HepG2 (cell line): ENCODE data around the gene EPHB3. TPM values are rescaled to one million over a fixed set of nuclear protein-coding genes. Genes with fewer than 3 reads are reported as not detected.

Source experiments
- ATAC-seq: fragments of 200-7000 bp; cut with Tn5 transposase; 3 replicates; pipeline ENCODE4 v1.9.1; 2020; ENCODE audit warnings: mild to moderate bottlenecking, moderate library complexity
- BruUV-seq: library from RNA; stranded (reverse); fragments of 400-500 nt; replicated peaks from 2 replicates; lab custom pipeline; 2021; lab: Mats Ljungman, UMichigan
- CTCF ChIA-PET: fragments of 300-600 bp; formaldehyde crosslinking; extraction: SDS; loops from one replicate; lab custom pipeline; 2021; ENCODE audit warnings: low total read pairs, inconsistent platforms, low intra/inter-chr PET ratio; lab: Yijun Ruan, JAX
- POLR2A ChIA-PET: fragments of 350-600 bp; sonication (Branson Sonifier 250); formaldehyde crosslinking; loops from one replicate; lab custom pipeline; 2020; ENCODE audit warnings: antibody characterized with exemption, inconsistent platforms; lab: Yijun Ruan, JAX
- DNase-seq: peaks from one replicate; pipeline ENCODE4 v3.0.0-alpha.2; 2015; ENCODE audit warnings: low spot score
- FAIRE-seq: peaks from 3 replicates; lab custom pipeline; 2011; peaks lifted over from hg19 to GRCh38; lab: Jason Lieb, UNC
- H2AFZ ChIP-seq: one replicate; pipeline ENCODE4 v1.6.1; 2011; ENCODE audit warnings: low read length, inconsistent platforms
- H3K27ac ChIP-seq: fragments of 300-600 bp; 3 replicates; pipeline ENCODE4 v1.8.0; 2011; ENCODE audit warnings: mixed run types, mild to moderate bottlenecking, mixed read lengths, low read length, inconsistent platforms; ENCODE audit not compliant: insufficient read depth; ENCODE audit errors: extremely low read length
- H3K27me3 ChIP-seq, 2 experiments: fragments of 200-600 bp in 1 of 2; 2 replicates in 1 of 2; 3 replicates in 1 of 2; pipeline versions ENCODE4 v1.6.0 to v1.8.0; 2011; ENCODE audit warnings: low read length in 2 of 2, mild to moderate bottlenecking in 2 of 2, moderate library complexity in 2 of 2, inconsistent platforms in 1 of 2; ENCODE audit not compliant: insufficient read depth in 2 of 2, control insufficient read depth in 1 of 2
- H3K36me3 ChIP-seq, 2 experiments: fragments of 200-600 bp in 1 of 2; replicated peaks in 1 of 2; 2 replicates in 1 of 2; 3 replicates in 1 of 2; pipeline versions ENCODE4 v1.5.1 to v1.8.0; 2011; ENCODE audit warnings: low read length in 2 of 2, inconsistent platforms in 1 of 2; ENCODE audit not compliant: insufficient read depth in 2 of 2, control insufficient read depth in 1 of 2
- H3K4me1 ChIP-seq: 2 replicates; pipeline ENCODE4 v1.5.1; 2012; ENCODE audit warnings: low read length, inconsistent platforms; ENCODE audit not compliant: insufficient read depth
- H3K4me2 ChIP-seq: 2 replicates; pipeline ENCODE4 v1.6.0; 2011; ENCODE audit warnings: low read depth, low read length, inconsistent platforms
- H3K4me3 ChIP-seq, 3 experiments: fragments of 200-600 bp in 1 of 3; sonication (generic), shearing (Covaris generic) in 1 of 3; replicated peaks in 1 of 3; 2 replicates each; pipeline ENCODE4 v1.5.1; 2011 to 2016; ENCODE audit warnings: low read length in 3 of 3, inconsistent platforms in 2 of 3, low read depth in 2 of 3, mild to moderate bottlenecking in 2 of 3, control low read depth in 1 of 3, mixed read lengths in 1 of 3; ENCODE audit not compliant: insufficient read depth in 1 of 3
- H3K79me2 ChIP-seq: one replicate; pipeline ENCODE4 v1.6.1; 2011; ENCODE audit warnings: low read length, inconsistent platforms; ENCODE audit not compliant: insufficient read depth
- H3K9ac ChIP-seq: 2 replicates; pipeline ENCODE4 v1.6.0; 2011; ENCODE audit warnings: mild to moderate bottlenecking, low read depth, low read length, inconsistent platforms; ENCODE audit not compliant: insufficient read depth
- H3K9me3 ChIP-seq: 2 replicates; pipeline ENCODE4 v1.5.1; 2012; ENCODE audit warnings: mild to moderate bottlenecking, low read length
- H4K20me1 ChIP-seq: 2 replicates; pipeline ENCODE4 v1.6.0; 2011; ENCODE audit warnings: inconsistent platforms, mild to moderate bottlenecking, low read length, moderate library complexity; ENCODE audit not compliant: insufficient read depth
- KLF11 ChIP-seq: IDR thresholded peaks from 2 replicates; pipeline ENCODE4 v1.6.1; 2016; ENCODE audit warnings: missing compliant biosample characterization
- MAFG ChIP-seq: sonication (generic); formaldehyde crosslinking; IDR thresholded peaks from 2 replicates; pipeline ENCODE4 v1.5.1; 2020; ENCODE audit warnings: mild to moderate bottlenecking, missing genetic modification reagents
- PHF5A ChIP-seq: IDR thresholded peaks from one replicate; pipeline ENCODE4 v1.6.1; 2018; ENCODE audit warnings: low read depth, missing genetic modification reagents; ENCODE audit not compliant: unreplicated experiment
- RARA ChIP-seq: IDR thresholded peaks from 2 replicates; pipeline ENCODE4 v1.6.1; 2016; ENCODE audit warnings: missing genetic modification reagents, missing compliant biosample characterization
- SMYD3 ChIP-seq: sonication (generic); formaldehyde crosslinking; IDR thresholded peaks from 2 replicates; pipeline ENCODE4 v1.8.1; 2023; ENCODE audit warnings: mild to moderate bottlenecking, missing genetic modification reagents
- SNAPC5 ChIP-seq: sonication (generic); formaldehyde crosslinking; IDR thresholded peaks from 2 replicates; pipeline ENCODE4 v1.8.1; 2023; ENCODE audit warnings: mild to moderate bottlenecking, missing genetic modification reagents, borderline replicate concordance
- SP140L ChIP-seq: sonication (generic); formaldehyde crosslinking; IDR thresholded peaks from 2 replicates; pipeline ENCODE4 v1.4.0; 2020; ENCODE audit warnings: missing genetic modification reagents, borderline replicate concordance
- SRSF4 ChIP-seq: fragments of 200-400 bp; formaldehyde crosslinking; IDR thresholded peaks from one replicate; pipeline ENCODE4 v1.6.1; 2018; ENCODE audit warnings: mild to moderate bottlenecking, low read depth, low read length, moderate library complexity; ENCODE audit not compliant: poor library complexity, severe bottlenecking
- ZFAT ChIP-seq: sonication (generic); formaldehyde crosslinking; conservative IDR thresholded peaks from 2 replicates; pipeline ENCODE4 v1.8.1; 2023; ENCODE audit warnings: missing genetic modification reagents, inconsistent platforms
- ZNF263 ChIP-seq: sonication (generic); formaldehyde crosslinking; IDR thresholded peaks from 2 replicates; pipeline ENCODE4 v1.4.0; 2020; ENCODE audit warnings: missing genetic modification reagents
- ZNF276 ChIP-seq: sonication (generic); formaldehyde crosslinking; IDR thresholded peaks from 2 replicates; pipeline ENCODE4 v1.4.0; 2020; ENCODE audit warnings: mild to moderate bottlenecking, low read depth, missing genetic modification reagents
- ZNF737 ChIP-seq: sonication (generic); formaldehyde crosslinking; IDR thresholded peaks from 2 replicates; pipeline ENCODE4 v1.5.0; 2020; ENCODE audit warnings: missing genetic modification reagents, mild to moderate bottlenecking, borderline replicate concordance
- ZNF773 ChIP-seq: sonication (generic); formaldehyde crosslinking; IDR thresholded peaks from 2 replicates; pipeline ENCODE4 v1.4.0; 2020; ENCODE audit warnings: missing genetic modification reagents, borderline replicate concordance
- ZNF777 ChIP-seq: sonication (generic); formaldehyde crosslinking; IDR thresholded peaks from 2 replicates; pipeline ENCODE4 v1.4.0; 2020; ENCODE audit warnings: missing genetic modification reagents
- WGBS: methylation state at CpG from one replicate; pipeline ENCODE4 v1.1.6; 2017; ENCODE audit warnings: low lambda C conversion rate; 5-methylcytosine and 5-hydroxymethylcytosine counted together
- in situ Hi-C: cut with HindIII; loops from 2 replicates; pipeline ENCODE4 v1.10.0; 2017; ENCODE audit warnings: low pct_unique_long_range_greater_than_20kb; ENCODE audit not compliant: extremely low pct_ligation_motif_present
- intact Hi-C: fragments of 100-400 bp; cut with micrococcal nuclease; formaldehyde crosslinking; loops from one replicate; pipeline ENCODE4 v1.10.0; 2022; ENCODE audit not compliant: unreplicated experiment
- polyA plus RNA-seq, 8 experiments: library from polyadenylated mRNA; depleted of rRNA in 3 of 8; stranded (reverse) in 7 of 8; unstranded in 1 of 8; fragments of >200 nt; fragmentation: Illumina TruSeq in 4 of 8; extraction: Trizol in 4 of 8; gene quantifications; 2 replicates each; pipeline versions ENCODE4 v1.2.1 to v1.2.3, GENCODE V29; 2011 to 2016; ENCODE audit warnings: low read depth in 4 of 8, missing spikeins in 1 of 8, mixed read lengths in 1 of 8; ENCODE audit not compliant: insufficient read depth in 1 of 8
- total RNA-seq, 5 experiments: library from RNA; depleted of rRNA; stranded (reverse); fragments of >200 nt; fragmentation: Illumina TruSeq; extraction: Trizol; gene quantifications; 2 replicates each; pipeline ENCODE4 v1.2.3, GENCODE V29; 2016; ENCODE audit warnings: low read depth in 1 of 5
- TF ChIP-seq, protein P1 (sequence below): sonication (generic); formaldehyde crosslinking; IDR thresholded peaks from 2 replicates; pipeline ENCODE4 v1.4.0; 2020; ENCODE audit warnings: mild to moderate bottlenecking, missing genetic modification reagents
- TF ChIP-seq, protein P2 (sequence below): sonication (generic); formaldehyde crosslinking; IDR thresholded peaks from 2 replicates; pipeline ENCODE4 v1.5.0; 2020; ENCODE audit warnings: missing genetic modification reagents, mild to moderate bottlenecking, borderline replicate concordance
- TF ChIP-seq, protein P3 (sequence below): IDR thresholded peaks from 2 replicates; pipeline ENCODE4 v1.6.1; 2018; ENCODE audit warnings: missing genetic modification reagents, mild to moderate bottlenecking, missing compliant biosample characterization

The EPHB3 gene
- total and polyA plus RNA-seq, 2 of the 13 experiments (the other 11 are each of a cell fraction or from before 2014, with no cell fraction given), result 0.01 TPM; not detected in 1

GRCh38 chr3:184557348-184557950 lies 4.1 kb upstream of the EPHB3 start:
- no peaks in the 10 kb centered on the region for H4K20me1 ChIP-seq
- TF ChIP-seq ZNF263 (CRISPR knock-in tag) (no peak), SP140L (CRISPR knock-in tag) (no peak), MAFG (no peak), KLF11 (CRISPR knock-in tag) (no peak), ZFAT (CRISPR knock-in tag) (no peak), ZNF773 (CRISPR knock-in tag) (no peak), ZNF737 (CRISPR knock-in tag) (no peak), PHF5A (no peak), ZNF276 (no peak), ZNF777 (CRISPR knock-in tag) (no peak), RARA (no peak), SNAPC5 (CRISPR knock-in tag) (no peak), SMYD3 (CRISPR knock-in tag) (no peak), SRSF4 (no peak)
- TF ChIP-seq, protein P1, sequence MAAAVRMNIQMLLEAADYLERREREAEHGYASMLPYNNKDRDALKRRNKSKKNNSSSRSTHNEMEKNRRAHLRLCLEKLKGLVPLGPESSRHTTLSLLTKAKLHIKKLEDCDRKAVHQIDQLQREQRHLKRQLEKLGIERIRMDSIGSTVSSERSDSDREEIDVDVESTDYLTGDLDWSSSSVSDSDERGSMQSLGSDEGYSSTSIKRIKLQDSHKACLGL (CRISPR knock-in tag), result no peak
- TF ChIP-seq, protein P2, sequence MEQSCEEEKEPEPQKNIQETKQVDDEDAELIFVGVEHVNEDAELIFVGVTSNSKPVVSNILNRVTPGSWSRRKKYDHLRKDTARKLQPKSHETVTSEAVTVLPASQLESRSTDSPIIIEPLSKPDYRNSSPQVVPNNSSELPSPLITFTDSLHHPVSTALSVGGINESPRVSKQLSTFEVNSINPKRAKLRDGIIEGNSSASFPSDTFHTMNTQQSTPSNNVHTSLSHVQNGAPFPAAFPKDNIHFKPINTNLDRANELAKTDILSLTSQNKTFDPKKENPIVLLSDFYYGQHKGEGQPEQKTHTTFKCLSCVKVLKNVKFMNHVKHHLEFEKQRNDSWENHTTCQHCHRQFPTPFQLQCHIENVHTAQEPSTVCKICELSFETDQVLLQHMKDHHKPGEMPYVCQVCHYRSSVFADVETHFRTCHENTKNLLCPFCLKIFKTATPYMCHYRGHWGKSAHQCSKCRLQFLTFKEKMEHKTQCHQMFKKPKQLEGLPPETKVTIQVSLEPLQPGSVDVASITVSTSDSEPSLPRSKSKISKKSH (CRISPR knock-in tag), result no peak
- TF ChIP-seq, protein P3, sequence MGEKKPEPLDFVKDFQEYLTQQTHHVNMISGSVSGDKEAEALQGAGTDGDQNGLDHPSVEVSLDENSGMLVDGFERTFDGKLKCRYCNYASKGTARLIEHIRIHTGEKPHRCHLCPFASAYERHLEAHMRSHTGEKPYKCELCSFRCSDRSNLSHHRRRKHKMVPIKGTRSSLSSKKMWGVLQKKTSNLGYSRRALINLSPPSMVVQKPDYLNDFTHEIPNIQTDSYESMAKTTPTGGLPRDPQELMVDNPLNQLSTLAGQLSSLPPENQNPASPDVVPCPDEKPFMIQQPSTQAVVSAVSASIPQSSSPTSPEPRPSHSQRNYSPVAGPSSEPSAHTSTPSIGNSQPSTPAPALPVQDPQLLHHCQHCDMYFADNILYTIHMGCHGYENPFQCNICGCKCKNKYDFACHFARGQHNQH (CRISPR knock-in tag), result no peak
- FAIRE-seq (no peak), DNase-seq (no peak), ATAC-seq (no peak)
- in situ Hi-C loops (no loop called here), intact Hi-C loops (no loop called here)
- no peaks in the 10 kb centered on the region for H3K9me3 ChIP-seq
- H3K4me1 ChIP-seq, result peaks cover 27% of the 10 kb centered on the region
- POLR2A ChIA-PET, result no interaction called here
- CTCF ChIA-PET, result no interaction called here
- no TSS peak for BruUV-seq
- no peaks in the 10 kb centered on the region for H3K36me3 ChIP-seq
- no peak overlapping the region for H3K9ac ChIP-seq
- H3K27ac ChIP-seq, result no peak overlapping the region
- 20% methylated on average over 7 of the region's 7 CpGs for WGBS
- H3K4me2 ChIP-seq, result no peak overlapping the region
- H3K27me3 ChIP-seq, result peaks cover 5 to 77% of the 10 kb centered on the region in 2 experiments
- no peak overlapping the region for H3K4me3 ChIP-seq
- H2AFZ ChIP-seq, result no peak overlapping the region
- H3K79me2 ChIP-seq, result no peaks in the 10 kb centered on the region
